Measurements from ENCODE around the gene FLT1.

DNA sequence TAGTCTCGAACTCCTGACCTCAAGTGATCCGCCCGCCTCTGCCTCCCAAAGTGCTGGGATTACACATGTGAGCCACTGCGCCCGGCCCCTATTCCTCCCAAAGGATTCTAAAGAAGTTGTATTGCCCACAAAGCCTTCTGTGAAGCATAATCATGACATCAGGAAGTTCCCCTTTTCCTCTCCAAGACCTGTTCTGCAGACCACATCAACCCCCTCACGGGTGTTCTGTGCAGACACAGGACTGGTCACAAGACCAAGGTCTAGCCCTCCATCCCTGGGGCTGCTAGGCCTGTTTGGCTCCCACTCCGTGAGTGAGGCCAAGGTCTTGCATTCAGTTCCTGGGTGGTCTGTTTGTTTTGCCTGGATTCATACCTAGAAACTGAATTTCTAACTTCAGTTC, 178.1 kb downstream of the FLT1 start:
- TF ChIP-seq POLR2AphosphoS5 (IDR thresholded peaks at IDR 0.05) = no peak
- no peak for TF ChIP-seq EP300 (IDR thresholded peaks at IDR 0.05)
- TF ChIP-seq, protein P1, sequence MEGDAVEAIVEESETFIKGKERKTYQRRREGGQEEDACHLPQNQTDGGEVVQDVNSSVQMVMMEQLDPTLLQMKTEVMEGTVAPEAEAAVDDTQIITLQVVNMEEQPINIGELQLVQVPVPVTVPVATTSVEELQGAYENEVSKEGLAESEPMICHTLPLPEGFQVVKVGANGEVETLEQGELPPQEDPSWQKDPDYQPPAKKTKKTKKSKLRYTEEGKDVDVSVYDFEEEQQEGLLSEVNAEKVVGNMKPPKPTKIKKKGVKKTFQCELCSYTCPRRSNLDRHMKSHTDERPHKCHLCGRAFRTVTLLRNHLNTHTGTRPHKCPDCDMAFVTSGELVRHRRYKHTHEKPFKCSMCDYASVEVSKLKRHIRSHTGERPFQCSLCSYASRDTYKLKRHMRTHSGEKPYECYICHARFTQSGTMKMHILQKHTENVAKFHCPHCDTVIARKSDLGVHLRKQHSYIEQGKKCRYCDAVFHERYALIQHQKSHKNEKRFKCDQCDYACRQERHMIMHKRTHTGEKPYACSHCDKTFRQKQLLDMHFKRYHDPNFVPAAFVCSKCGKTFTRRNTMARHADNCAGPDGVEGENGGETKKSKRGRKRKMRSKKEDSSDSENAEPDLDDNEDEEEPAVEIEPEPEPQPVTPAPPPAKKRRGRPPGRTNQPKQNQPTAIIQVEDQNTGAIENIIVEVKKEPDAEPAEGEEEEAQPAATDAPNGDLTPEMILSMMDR (IDR thresholded peaks at IDR 0.05) = no peak
- no peak for TF ChIP-seq POLR2A (IDR thresholded peaks at IDR 0.05)
